ENCODE data around the gene MSMB.
"Not testable (repeated sequence)": the region's sequence is repeated elsewhere in the genome, so short reads cannot be mapped to it uniquely, and the experiment has no call there.

MSMB gene, protein sequence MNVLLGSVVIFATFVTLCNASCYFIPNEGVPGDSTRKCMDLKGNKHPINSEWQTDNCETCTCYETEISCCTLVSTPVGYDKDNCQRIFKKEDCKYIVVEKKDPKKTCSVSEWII

DNA sequence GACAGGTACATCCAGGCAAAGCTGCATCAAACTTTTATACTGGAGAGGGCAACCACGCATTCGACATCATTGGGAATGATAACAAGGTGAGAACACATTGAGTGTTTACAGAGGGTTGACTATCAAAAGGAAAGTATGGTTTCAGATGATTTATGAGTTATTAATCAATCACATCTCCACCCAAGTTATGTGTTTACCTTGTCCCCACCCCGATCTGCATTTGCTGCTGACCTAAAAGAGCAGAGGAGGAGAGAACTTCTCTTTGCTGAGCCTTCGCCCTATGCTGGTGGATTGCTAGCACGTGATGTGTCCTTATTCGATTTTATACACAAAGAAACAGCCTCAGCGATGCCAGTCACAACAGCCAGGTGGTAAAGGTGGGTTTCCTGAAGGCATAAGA lies at the start of gene MSMB:
Gene MSMB, minus strand, starts transcription at position 9 of the 400 bp plus-strand sequence. CDS start 32 bp downstream, outside the sequence.
- FAIRE-seq = no peak
- no peak for DNase-seq (ENCODE audit: insufficient read length, low spot score)

DNA sequence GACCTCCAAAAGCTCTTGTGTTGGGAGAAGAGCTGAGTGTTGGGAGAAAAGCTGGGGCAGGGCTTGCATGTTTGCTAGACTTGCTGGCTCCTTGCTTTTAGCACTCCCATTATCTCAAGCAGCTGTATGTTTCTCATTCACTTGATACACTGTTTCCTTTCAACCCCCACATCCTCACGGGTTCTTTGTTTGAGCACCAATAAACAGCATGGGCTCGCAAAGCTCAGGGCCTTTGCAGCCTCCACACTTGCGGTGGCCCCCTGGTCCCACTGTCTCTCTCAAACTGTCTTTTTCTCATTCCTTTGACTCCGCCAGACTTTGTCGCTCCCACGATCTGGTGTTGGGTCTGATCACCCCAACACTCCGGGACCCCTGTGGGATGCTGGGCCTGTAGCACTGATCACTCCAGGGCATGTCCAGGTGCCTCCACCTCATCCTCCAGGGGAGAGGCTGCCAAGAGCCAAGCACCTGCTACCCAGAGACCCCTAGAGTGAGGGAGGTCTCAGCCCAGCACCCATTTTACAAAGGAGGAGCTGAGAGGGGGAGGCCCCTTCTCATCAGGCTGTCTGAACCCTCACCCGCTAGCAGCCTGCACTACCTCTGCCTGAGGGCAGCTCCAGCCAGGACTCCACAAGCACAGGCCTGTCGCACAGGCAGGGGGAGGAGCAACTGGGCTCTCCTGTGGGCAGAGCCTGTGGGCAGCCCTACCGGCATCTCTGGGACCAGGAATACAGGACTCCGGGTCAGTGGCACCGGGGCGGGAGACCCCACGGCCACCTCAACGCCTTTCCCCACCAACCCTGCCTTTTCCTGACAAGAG lies 49.1 kb upstream of the MSMB start:
- no peak for FAIRE-seq
- DNase-seq (ENCODE audit: insufficient read length, low spot score) = no peak

DNA sequence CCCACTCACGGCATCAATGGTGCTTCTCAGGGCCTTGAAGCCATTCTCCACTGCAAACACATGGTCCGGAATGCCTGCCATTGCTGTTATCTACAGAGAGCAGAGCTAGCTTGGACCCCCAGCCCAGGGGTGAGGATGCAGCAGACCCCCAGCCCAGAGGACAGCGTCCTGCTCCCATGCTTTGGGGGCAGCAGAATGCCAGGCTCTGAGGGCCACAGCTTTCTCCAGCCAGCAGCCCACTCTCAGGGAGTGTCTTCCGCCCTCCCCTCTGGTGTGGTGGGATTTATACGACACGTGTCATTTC lies 48.1 kb upstream of the MSMB start:
- no peak for DNase-seq (ENCODE audit: insufficient read length, low spot score)
- FAIRE-seq = no peak

DNA sequence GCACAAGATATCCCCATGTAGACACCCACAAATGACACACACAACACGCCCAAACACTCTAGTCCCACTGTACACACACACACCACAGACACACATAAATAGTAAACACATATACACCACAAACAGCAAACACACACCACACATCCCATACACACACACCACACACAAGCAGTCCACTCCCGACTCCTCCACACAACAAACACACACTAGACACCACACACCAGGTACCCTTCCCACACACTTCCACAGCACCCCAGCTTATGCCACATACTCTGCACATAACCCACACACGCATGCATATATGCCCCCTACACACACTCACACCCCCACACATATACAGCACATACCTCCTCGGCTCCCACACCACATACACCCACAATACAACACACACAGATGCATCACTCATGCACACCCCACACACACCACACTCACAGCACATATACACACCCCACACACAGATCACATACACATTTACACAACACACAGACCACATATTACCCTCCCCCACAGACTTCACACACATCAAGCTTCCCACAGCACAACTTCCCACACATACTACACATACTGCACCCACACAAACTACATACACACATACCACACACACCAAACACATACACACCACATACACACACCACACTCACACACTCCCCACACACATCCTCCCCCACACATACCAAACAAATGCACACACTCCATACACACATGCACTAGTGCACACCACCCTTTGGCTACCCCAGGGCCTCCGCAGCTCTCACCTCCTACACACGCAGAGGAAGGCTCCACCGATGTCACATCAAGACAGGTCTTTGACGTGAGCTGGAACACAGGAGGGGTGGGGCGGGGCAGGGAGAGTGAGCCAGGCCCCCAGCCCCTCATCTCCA lies 47.5 kb upstream of the MSMB start:
- FAIRE-seq; DNase-seq (ENCODE audit: insufficient read length, low spot score): not testable (repeated sequence)

DNA sequence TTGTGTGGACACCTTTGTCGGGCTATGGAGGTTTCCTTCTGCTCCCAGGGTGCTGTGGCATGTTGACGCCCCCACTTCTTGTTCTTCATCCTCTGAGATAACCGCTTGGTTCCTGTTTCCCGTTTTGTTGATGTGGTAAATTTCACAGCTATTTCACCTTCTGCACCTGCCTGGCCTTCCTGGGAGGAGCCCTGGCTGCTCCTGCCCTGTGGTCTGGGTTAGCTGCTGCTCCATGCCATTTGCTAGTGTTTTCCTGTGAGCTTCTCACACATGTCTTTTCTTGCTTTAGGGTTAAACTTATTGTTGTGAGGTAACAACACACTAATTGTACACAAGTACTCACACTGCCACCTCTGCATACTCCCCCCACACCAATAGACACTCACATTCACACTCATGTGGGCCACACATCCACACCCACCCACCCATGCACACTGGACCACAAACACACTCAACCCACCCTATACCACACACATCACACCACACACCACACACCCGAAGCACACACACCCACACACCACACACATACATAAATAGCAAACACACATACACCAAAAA lies 46.5 kb upstream of the MSMB start:
- DNase-seq (ENCODE audit: insufficient read length, low spot score) (no peak), FAIRE-seq (no peak)

DNA sequence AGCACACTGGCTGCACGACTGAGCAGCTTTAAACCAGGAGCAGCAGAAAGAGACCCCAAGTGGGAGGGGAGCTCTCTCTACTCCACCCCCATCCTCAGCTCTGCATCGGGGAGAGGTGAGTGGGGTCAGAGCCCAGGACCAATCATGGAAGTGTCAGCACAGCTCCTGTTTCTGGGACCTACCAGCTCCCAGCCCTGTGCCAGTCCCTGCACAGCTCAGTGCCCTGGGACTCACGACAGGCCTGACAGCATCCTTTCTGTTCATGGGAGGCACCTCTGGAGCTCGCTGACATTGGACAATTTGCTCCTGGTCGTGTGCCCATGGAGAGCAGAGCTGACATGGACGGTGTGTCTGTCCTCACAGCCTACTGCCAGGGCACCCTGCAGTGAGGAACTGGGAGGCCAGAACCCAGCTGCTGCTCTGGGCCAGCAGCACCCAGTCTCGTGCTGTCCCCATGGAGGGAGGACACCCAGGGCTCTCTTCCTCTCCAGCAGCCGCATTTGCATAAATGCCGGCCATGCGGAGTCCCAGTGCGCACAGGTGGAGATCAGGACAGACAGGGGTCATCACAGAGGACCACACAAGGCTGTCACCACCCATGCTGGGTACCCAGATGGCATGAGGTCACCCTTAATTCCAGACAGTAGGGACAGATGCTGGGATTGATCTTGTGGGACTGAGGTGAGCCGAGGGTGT lies 45.9 kb upstream of the MSMB start:
- no peak for FAIRE-seq
- DNase-seq (ENCODE audit: insufficient read length, low spot score) = no peak

DNA sequence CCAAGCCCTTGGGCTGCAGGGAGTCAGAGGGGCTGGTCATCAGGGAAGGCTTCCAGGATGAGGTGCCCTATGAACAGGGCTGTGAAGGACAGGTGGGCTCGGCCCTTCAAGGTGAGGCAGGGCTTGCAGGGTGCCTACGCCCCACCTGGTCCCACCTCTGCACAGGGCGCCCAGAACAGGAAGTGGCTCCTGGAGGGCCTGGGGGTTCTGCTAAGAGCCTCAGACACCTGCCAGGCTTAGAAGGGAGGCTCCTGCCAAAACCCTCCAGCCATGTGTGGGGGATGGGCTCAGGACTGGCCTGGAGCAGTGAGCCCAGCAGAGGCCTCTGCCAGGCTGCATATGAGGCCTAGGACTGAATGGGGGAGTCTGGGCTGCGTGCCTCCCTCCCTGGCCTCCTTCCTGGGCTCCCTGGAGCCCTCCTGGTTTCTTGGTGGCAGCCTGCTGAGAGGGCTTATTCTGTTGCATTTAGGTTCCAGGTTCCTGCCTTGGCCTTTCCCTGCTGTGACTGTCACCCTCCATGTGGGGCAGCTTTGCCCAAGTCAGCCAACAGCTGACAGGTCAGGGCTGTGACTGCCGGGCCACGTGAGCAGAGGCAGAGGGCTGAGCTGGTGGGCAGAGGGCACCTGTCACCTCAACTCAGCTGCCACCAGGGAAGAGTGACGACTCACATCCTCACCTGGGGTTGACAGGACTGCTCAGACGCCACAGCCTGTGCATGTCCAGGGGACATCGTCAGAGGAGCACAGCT lies 45.2 kb upstream of the MSMB start:
- no peak for FAIRE-seq

DNA sequence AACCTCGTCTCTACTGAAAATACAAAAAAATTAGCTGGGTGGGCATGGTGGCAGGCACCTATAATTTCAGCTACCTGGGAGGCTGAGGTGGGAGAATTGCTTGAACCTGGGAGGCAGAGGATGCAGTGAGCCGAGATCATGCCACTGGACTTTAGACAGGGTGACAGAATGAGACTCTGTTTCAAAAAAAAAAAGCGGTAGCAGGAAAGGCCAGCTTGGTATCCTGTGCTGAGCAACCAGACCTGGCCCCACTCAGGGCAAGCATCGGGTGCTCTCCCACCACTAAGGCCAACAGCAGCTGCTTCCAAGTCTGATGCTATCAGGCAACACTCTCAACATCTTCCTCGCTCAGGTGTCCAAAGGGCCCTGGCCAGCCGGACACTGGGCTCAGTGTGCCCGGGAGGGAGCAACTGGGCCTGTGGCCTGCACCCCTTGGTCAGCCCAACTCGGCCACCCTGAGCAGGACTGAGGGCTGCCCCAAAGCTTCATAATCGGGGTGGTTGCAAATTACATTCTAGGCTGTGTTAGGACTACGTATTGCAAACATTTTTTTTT lies 44.3 kb upstream of the MSMB start:
- DNase-seq (ENCODE audit: insufficient read length, low spot score) (no peak), FAIRE-seq (no peak)

More for the DNA sequence above, 45.2 kb upstream of the MSMB start:
- DNase-seq (ENCODE audit: insufficient read length, low spot score) = no peak

DNA sequence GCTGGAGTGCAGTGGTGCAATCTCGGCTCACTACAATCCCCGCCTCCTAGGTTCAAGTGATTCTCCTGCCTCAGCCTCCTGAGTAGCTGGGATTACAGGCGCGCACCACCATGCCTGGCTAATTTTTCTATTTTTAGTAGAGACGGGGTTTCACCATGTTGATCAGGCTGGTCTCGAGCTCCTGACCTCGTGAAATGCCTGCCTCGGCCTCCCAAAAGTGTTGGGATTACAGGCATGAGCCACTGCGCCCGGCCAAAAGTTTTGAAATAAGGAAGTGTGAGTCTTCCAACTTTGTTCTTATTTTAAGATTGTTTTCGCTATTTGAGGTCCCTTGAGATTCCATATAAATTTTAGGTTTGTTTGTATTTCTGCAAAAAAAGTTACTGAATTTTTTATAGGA lies 41.3 kb upstream of the MSMB start:
- not testable (repeated sequence) for FAIRE-seq; DNase-seq (ENCODE audit: insufficient read length, low spot score)

DNA sequence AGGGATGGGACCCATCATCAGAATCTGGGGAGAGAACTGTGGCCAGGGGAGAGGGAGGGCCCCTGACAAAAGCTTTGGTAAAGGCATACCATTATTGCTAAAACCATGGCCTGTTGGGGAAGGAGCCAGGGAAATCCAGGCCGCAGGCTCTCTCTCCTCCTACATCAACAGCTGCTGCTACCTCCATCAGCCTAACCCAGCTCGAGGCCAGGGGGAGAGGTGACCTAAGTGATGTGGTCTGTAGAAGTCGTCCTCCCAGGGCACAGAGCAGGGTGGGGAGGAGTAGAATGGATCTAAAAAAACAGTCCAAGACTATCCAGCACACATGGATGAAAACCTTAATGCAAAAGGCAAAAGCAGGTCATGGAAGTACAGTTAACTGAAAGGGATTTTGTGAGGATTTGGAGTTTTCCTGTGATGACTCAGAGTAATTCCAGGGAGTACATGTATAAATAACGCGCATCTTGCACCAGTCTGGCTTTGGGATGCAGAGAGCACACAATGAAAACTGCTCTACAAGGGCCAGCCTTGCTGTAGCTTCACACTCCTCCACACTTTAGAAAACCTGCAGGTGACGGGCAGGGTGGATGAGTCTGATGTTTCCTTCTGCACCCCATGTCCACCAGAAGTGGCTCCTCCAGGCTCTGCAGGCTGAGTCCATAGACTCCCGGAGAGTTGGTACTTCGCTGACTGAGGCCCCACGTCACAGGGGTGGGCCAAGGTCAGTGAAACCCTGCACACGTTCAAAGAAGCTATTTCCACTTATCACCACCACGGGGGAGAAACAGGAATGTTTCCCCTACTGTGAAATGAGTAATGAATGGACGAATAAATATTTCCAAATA lies 38.5 kb upstream of the MSMB start:
- no peak for DNase-seq (ENCODE audit: insufficient read length, low spot score)
- FAIRE-seq = no peak

DNA sequence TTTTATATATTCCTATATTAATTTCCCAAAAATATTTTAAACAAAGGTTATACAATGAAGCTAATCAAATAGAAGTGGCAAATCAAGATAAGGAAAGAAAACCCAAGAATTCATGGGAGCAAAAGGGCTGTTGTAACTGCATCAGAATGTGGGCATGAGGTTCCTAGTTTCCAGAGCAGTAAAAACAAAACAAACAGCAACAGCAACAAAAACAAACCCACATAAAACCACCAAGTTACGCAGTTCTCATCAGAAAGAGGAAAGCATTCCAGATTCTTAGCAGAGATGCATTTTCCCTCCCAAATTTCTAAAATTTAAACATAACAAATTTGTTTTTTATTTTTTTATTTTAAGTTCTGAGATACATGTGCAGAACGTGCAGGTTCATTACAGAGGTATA lies 34.8 kb upstream of the MSMB start:
- no peak for DNase-seq (ENCODE audit: insufficient read length, low spot score)
- no peak for FAIRE-seq

DNA sequence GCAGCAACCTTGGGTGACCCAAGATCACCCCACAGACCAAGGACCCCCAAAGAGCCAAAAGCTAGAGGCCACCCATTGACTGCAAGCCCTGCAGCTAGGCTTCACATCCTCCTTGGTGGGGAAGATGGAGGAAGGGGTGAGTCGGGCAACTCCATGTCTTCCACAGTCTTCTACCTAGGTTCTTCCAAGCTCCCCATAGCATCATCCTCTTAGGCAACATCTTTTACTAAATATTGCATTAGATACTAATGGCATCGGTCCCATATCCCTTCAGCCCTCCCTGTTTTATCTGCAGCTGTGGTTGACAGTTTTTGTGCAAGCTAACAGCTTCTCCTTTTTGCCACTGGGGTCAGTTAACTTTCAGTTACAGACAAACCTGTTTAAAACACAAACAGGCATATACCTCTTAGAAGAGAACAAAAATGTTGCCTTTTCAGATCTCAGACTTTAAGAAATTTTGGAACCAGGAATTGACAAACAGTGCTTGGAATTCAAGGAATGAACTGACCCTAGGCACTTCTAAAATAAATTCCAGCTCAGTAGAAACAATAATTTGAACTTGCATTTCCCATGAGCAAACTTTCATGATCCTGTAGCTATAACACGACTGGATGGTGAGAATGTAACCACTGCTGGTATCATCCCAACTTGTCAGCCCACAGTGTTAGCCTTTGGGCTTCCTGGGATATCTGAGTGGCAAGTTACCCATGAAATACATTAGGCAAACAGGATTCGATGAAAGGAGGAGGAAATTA lies 33.9 kb upstream of the MSMB start:
- FAIRE-seq (no peak), DNase-seq (ENCODE audit: insufficient read length, low spot score) (no peak)

DNA sequence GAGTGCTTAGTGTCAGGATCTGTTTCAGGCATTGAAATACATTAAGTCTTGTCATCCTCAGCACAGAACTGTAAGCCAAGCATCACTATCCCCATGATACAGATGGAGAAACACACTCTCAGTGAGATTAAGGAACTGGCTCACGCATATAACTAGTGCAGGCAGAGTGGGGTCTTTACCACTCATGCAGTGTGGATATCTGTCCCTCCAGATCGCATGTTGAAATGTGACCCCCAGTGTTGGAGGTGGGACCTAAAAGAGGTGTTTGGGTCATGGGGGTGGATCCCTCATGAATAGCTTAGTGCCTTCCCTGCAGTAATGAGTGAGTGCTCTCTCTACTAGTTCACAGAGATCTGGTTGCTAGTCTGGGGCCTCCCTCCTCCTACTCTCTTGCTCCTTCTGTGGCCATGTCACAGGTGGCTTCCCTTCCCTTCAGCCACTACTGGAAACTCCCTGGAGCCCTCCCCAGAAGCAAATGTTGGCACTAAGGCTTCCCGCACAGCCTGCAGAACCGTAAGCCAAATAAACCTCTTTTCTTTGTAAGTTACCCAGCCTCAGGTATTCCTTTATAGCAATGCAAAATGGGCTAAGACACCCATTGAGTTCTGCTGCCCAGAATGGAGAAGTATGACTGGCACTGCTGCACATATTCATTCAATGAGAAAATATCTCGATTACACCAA lies 31.8 kb upstream of the MSMB start:
- FAIRE-seq (no peak), DNase-seq (ENCODE audit: insufficient read length, low spot score) (no peak)

DNA sequence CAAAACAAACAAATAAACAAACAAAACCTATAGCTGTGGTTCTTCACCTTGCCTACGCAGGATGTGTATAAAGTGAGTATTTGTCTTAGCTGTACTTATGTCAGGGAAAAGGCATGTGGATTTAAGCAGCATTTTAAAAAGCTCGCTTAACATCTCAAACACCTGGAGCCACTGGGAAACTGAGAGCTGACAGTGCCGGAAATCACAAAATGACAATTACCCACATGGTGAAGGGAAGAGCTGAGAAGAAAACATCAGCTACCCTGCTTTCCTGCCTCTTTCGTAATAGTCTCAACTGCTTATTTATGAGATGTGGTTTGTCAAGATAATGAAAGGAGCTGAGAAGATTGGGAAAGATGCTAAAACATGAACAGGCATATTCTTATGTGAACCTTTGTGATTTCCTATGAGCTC lies 31.1 kb upstream of the MSMB start:
- no peak for FAIRE-seq
- no peak for DNase-seq (ENCODE audit: insufficient read length, low spot score)

DNA sequence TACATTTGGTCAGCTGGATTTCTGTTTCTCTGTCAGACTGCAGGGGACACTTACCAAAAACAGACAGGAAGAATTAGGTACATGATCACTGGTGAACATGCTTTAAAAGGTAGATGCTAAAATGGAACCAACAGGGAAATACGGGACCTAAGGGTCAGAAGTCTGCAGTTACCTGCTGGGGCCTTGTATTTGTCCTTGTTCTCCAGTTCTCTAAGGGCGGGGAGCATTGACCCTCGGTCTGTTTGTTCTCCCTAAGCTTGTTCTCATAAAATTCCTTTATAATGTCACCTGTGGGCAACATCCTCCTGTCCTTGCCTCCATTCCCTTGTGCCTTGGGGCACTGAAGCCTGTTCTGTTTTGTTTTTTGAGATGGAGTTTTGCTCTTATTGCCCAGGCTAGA lies 29.8 kb upstream of the MSMB start:
- no peak for FAIRE-seq
- no peak for DNase-seq (ENCODE audit: insufficient read length, low spot score)

DNA sequence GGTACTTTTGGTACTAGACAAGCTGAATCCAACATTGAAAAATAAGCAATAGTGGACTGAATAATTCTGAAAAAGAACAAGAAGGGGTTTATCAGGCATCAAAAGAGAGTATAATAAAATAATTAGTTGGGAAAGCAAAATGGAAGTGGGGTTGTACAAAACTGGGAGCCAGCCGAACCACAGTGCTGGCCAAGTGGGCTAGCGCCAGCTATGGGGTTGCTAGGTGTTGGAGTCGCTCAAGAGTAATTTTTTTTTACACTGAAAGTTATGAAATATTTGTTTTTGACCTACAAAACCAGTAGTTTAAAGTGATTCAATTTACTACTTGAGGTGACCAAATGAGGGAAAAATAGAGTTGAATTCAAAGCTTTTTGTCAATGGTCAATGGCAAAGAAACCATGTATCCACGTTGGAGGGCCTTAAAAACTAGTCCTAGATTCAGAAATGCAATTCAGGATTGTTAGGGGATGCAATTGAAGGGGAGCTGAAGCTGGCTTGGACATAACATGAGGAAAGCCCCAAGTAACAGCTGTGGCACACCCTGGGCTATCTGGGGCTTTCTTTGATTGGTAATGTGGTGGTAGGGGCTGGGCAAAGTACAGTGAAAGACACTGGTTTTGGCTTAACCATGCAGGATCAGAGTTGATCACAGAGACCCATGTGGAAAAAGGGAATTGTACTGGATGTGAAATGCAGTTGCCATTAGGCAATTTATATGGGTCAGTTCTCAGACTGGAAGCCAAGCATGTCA lies 28.3 kb upstream of the MSMB start:
- FAIRE-seq (no peak), DNase-seq (ENCODE audit: insufficient read length, low spot score) (no peak)

DNA sequence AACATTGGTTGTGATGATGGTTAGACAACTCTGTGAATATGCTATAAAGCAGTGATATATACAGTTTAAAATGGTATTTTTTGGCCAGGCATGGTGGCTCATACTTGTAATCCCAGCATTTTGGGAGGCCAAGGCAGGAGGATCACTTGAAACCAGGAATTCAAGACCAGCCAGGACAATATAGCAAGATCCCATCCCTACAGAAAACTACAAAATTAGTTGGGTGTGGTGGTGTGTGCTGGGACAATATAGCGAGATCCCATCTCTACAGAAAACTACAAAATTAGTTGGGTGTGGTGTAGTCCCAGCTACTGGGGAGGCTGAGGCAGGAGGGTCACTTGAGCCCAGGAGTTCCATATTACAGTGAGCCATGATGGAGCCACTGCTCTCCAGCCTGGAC lies 27.5 kb upstream of the MSMB start:
- FAIRE-seq (no peak), DNase-seq (ENCODE audit: insufficient read length, low spot score) (no peak)

Measured in HTR-8/SVneo (cell line).